GM18858 (cell line): ENCODE data around the gene NOC4L.
A peak's percentile ranks its signal among the peaks of the same experiment; 100 is the strongest.
"Not testable (repeated sequence)": the region's sequence is repeated elsewhere in the genome, so short reads cannot be mapped to it uniquely, and the experiment has no call there.

Source experiments
- ATAC-seq: cut with Tn5 transposase; IDR thresholded peaks from one replicate; pipeline ENCODE4 v1.9.1; 2021; ENCODE audit not compliant: unreplicated experiment

Gene NOC4L

GRCh38 chr12:132141976-132142678 is 2.1 kb upstream of the NOC4L start:
- ATAC-seq = no peak

GRCh38 chr12:132142679-132143335 is 1.4 kb upstream of the NOC4L start:
- ATAC-seq = no peak

DNA sequence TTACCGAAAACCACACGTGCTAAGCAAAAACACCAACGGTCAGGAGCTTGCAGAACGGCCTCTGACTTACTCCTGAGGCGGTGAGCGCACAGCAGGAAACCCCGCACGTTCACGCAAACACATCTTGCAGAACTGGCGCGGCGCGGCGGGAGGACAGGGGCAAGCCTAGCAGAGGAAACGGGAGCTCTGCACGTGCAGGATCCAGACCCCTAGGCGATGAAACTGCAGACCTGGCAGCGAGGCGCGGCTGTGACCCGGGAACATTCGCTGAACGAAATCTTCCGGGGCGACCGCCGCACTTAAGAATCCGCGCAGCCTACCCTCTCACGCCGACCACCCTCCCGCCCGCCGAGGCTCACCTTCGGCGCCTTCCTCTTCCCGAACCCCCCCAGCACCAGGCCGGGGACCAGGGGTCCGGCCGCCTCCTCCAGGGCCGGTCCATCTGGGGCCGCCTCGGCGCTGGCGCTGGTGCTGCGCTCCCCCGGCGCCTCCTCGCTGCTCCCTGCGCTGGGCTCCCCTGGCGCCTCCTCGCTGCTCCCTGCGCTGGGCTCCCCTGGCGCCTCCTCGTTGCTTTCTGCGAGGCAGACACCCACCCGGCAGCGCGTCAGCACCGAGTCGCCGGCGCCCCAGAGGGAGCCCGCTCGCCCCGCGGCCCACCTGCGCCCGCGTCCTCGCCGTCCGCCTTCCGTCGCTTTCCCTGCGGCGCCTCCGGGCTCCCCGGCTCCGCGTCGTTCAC is 753 bp upstream of the NOC4L start:
- peak; percentile 16 for ATAC-seq

DNA sequence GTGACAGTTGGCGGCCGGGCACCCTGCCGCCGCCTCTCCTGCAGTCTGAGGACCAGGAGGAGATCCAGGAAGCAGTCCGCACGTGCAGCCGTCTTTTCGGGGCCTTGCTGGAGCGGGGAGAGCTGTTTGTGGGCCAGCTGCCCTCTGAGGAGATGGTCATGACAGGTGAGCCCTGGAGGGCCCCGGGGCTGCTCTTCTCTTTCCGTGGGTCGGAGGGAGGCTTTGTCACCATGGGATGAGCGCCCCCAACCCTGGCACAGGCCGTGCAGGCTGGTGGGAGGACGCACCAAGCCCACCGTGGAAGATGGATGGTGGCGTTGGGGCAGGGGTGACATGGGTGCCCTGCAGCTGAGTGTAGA is 532 bp downstream of the NOC4L start:
- no peak for ATAC-seq

- ATAC-seq = no peak
These were observed 1.1 kb downstream of the NOC4L start for GRCh38 chr12:132145334-132145733.

DNA sequence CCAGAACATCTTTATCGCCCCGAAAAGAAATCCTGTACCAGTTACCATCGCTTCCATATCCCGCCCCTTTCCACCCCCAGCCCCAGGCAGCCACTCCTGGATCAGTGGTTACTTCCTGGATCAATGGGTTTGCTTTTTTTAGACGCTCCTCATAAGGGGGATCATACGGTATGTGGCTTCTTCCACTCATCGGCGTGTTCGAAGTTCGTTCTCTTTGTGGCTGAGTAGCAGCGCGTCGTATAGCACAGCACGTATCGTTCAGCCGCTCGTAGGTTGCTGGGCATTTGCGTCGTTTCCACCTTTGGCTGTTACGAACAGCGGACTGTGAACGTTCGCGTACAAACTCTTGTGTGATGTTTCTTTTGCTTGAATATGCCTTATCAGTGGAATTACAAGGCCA is 1.8 kb downstream of the NOC4L start:
- ATAC-seq = no peak

GRCh38 chr12:132146772-132147422 is 2.6 kb downstream of the NOC4L start:
- ATAC-seq = no peak

DNA sequence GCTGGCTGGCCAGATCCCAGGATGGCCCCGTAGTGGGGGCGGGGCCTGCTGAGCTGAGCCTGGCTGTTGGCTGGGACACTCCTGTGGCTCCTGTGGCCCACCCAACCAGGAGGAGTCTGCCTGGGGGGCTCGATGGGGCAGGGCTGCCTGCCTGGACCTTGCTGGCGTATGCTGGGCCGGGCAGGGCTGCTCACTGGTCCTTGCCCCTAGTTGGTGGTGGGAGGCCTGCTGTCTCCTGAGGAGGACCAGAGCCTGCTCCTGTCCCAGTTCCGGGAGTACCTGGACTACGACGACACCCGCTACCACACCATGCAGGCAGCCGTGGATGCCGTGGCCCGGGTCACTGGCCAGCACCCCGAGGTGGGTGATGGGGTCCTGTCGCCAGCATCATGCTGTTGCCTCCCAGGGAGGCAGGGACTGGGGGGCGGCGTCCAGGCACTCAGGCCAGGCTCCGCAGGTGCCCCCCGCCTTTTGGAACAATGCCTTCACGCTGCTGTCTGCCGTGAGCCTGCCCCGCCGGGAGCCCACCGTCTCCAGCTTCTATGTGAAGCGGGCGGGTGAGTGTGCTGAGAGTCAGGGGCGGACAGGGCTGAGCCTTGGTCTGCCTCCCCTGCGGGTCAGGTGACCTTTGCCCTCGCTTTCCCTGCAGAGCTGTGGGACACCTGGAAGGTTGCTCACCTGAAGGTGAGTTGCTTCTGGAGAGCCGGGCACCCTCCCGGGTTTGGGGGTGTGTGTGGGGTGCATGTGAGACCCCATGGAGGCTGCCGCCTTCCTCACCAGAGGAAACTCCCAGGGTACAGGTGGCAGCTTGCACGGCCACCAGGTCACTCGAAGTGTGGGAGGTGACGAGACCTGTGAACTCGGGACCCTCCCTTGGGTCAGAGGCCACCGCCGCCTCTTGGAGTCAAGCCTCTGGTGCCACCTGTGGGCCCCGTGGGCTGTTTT is 3.4 kb downstream of the NOC4L start:
- no peak for ATAC-seq

DNA sequence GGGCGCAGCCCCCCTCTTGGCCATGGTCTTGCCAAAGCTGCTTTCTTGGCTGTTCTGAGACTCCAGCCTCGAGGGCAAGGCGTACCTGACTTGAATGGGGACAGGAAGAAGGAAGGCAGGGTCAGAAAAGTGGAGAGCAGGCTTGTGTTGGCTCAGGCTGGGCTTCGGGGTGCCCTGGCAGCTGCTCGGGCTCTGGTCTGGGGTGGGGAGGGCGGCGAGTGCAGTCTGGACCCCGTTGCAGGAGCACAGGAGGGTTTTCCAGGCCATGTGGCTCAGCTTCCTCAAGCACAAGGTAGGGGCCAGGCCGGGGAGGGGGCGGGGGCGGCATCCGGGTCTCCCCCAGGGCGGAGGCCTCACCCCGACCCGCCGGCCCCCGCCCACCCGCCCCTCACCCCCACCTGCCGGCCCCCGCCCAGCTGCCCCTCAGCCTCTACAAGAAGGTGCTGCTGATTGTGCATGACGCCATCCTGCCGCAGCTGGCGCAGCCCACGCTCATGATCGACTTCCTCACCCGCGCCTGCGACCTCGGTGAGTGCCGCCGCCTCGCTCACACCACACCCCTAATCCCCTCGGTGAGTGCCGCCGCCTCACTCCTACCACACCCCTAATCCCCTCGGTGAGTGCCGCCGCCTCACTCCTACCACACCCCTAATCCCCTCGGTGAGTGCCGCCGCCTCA is 4.2 kb downstream of the NOC4L start:
- no peak for ATAC-seq

DNA sequence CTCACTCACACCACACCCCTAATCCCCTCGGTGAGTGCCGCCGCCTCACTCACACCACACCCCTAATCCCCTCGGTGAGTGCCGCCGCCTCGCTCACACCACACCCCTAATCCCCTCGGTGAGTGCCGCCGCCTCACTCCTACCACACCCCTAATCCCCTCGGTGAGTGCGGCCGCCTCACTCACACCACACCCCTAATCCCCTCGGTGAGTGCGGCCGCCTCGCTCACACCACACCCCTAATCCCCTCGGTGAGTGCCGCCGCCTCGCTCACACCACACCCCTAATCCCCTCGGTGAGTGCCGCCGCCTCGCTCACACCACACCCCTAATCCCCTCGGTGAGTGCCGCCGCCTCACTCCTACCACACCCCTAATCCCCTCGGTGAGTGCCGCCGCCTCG is 5.3 kb downstream of the NOC4L start:
- not testable (repeated sequence) for ATAC-seq

DNA sequence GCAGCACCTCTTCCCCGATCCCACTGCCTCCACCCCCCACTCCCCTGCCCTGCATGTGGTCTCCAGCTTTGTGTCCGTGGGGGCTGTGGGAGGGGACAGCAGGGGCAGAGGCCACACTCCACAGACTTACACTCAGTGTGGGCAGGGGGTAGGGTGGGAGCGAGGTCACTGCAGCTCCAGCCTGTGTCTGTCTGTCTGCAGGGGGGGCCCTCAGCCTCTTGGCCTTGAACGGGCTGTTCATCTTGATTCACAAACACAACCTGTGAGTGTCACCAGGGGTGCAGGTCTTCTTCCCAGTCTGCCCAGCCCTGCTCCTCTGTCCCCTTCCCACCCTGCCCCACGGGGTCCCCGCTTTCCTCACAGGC is 6.5 kb downstream of the NOC4L start:
- no peak for ATAC-seq

DNA sequence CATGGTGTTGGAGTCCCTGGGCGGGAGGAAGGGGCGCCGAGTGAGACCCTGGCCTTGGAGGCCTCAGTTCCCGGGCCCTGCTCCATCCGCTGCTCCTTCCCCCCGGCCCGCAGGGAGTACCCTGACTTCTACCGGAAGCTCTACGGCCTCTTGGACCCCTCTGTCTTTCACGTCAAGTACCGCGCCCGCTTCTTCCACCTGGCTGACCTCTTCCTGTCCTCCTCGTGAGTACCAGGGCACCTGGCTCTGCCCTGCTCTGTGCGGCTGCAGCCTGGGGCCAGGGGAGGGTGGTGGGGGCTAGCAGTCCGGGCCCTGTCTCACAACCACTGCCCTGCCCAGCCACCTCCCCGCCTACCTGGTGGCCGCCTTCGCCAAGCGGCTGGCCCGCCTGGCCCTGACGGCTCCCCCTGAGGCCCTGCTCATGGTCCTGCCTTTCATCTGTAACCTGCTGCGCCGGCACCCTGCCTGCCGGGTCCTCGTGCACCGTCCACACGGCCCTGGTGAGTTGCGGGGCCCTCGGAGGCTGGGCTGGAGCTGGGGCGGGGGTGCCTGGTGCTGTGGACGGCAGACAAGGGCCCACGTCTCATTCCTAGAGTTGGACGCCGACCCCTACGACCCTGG is 7.0 kb downstream of the NOC4L start:
- no peak for ATAC-seq

- ATAC-seq = no peak
These were observed 7.6 kb downstream of the NOC4L start for GRCh38 chr12:132151766-132152410.

DNA sequence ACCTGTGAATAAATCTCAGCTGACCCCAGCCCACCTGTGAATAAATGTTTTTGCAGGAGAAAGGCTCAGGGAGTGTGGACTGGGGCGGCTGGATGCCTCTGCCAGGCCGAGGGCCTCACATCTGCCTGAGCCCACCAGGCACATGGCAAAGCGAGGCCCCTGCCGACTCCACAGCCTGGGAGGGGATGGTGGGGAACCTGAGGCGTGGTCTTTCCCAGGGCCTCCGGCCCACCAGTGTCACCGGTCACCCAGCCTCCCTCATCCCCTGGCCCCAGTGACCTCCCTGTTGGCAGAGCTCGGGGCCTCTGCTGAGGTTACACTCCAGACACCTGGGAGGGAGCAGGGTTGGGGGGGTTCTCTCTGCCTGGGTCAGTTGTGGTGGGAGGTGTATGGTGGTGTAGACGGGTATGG is 8.2 kb downstream of the NOC4L start:
- no peak for ATAC-seq

GRCh38 chr12:132152953-132153352 is 8.7 kb downstream of the NOC4L start:
- no peak for ATAC-seq

DNA sequence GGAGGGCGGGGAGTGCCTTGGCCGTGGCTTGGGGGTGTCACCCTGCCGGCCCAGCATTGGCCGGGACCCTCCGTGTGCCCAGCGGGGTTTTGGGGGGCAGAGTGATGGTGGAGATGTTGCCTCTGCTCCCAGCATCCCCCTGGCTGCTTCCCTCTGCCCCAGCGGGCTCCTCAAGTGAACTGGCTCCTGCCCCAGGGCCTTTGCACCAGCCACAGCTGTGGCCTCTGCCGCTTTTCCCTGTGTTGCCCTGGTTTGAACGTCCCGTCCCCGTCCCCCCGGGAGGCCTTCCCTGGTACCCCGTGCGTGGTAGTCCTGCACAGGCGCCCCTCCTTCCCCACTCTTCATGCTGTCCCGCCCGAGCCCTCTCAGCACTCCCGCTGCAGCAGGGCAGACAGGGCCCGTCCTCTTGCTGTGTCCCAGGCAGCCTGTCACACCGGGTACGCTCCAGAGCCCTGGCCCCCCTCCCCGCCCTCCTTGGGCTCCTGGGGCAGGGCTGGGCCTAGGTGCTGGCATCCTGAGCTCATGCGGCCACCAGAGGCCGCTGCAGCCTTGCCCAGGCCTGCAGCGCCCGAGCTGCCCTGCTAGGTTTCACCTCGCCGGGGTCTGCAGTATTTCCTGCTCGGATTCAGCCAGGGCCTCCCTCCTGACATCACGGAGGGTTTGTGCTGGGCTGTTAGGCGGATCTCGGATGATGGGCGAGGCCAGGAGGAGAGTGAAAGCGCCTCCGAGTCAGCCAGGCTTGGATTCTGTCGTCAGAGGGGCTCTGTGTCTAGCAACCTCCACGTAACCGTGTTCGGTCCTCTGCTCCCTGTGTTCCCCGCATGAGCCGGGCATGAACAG is 9.5 kb downstream of the NOC4L start:
- ATAC-seq = no peak

DNA sequence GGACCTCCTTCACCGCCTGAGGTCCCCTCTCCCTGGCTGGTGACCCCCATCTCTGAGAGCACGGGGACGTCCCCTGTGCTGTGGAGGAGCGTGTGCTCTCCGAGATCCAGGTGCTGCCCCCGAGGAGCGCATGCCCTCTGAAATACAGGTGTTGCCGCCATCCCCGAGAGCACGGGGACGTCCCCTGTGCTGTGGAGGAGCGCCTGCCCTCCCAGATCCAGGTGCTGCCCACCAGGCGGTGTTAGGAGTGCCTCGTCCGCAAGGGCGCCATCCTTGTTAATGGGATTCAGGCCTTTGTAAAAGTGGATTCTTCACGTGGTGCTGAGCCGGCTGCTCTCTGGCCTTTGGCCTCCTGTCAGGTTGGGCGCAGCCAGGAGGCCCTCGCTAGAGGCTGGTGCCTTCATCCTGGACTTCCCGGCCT is 10.1 kb downstream of the NOC4L start:
- no peak for ATAC-seq
